HepG2 (cell line): ENCODE results near the gene AKAP14. TPM values are rescaled to one million over a fixed set of nuclear protein-coding genes. Genes with fewer than 3 reads are reported as not detected.

Experiments
- CHCHD3 ChIP-seq: sonication (generic); formaldehyde crosslinking; IDR thresholded peaks from 2 replicates; pipeline ENCODE4 v1.8.0; 2022; ENCODE audit warnings: mild to moderate bottlenecking, missing genetic modification reagents, moderate library complexity
- CHD2 ChIP-seq: IDR thresholded peaks from 2 replicates; pipeline ENCODE4 v1.6.1; 2011; ENCODE audit warnings: low read depth, low read length, improper control_type of control experiment
- E2F1 ChIP-seq: sonication (generic); formaldehyde crosslinking; IDR thresholded peaks from 2 replicates; pipeline ENCODE4 v1.5.0; 2020; ENCODE audit warnings: missing genetic modification reagents
- E2F5 ChIP-seq: sonication (generic); formaldehyde crosslinking; conservative IDR thresholded peaks from 2 replicates; pipeline ENCODE4 v1.4.0; 2020; ENCODE audit warnings: missing genetic modification reagents
- KLF16 ChIP-seq, 2 experiments: sonication (generic) in 1 of 2; formaldehyde crosslinking in 1 of 2; IDR thresholded peaks; 2 replicates each; pipeline versions ENCODE4 v1.6.1 to v1.8.0; 2016 to 2023; ENCODE audit warnings: missing genetic modification reagents in 2 of 2, missing compliant biosample characterization in 1 of 2
- MED1 ChIP-seq: sonication (generic); formaldehyde crosslinking; IDR thresholded peaks from 2 replicates; pipeline ENCODE4 v1.4.0; 2020; ENCODE audit warnings: missing genetic modification reagents
- MEF2D ChIP-seq: sonication (generic); formaldehyde crosslinking; IDR thresholded peaks from 2 replicates; pipeline ENCODE4 v1.5.1; 2020; ENCODE audit warnings: mild to moderate bottlenecking, missing genetic modification reagents
- NFYC ChIP-seq: IDR thresholded peaks from 2 replicates; pipeline ENCODE4 v1.6.1; 2016; ENCODE audit warnings: missing genetic modification reagents, missing compliant biosample characterization
- NR2F2 ChIP-seq: IDR thresholded peaks from 2 replicates; pipeline ENCODE4 v1.6.1; 2012; ENCODE audit warnings: low read depth, inconsistent platforms, borderline replicate concordance
- PHF21A ChIP-seq: sonication (generic); formaldehyde crosslinking; IDR thresholded peaks from 2 replicates; pipeline ENCODE4 v1.5.0; 2020; ENCODE audit warnings: mild to moderate bottlenecking, missing genetic modification reagents
- RARA ChIP-seq: IDR thresholded peaks from 2 replicates; pipeline ENCODE4 v1.6.1; 2016; ENCODE audit warnings: missing genetic modification reagents, missing compliant biosample characterization
- THYN1 ChIP-seq: sonication (generic); formaldehyde crosslinking; IDR thresholded peaks from 2 replicates; pipeline ENCODE4 v1.8.1; 2023; ENCODE audit warnings: low read depth, mild to moderate bottlenecking, moderate library complexity, missing genetic modification reagents, borderline replicate concordance
- ZFY ChIP-seq: sonication (generic); formaldehyde crosslinking; IDR thresholded peaks from 2 replicates; pipeline ENCODE4 v1.4.0; 2020; ENCODE audit warnings: missing genetic modification reagents
- ZNF234 ChIP-seq: sonication (generic); formaldehyde crosslinking; conservative IDR thresholded peaks from 2 replicates; pipeline ENCODE4 v1.5.1; 2020; ENCODE audit warnings: mild to moderate bottlenecking, missing genetic modification reagents
- ZNF253 ChIP-seq: sonication (generic); formaldehyde crosslinking; IDR thresholded peaks from 2 replicates; pipeline ENCODE4 v1.8.0; 2022; ENCODE audit warnings: mild to moderate bottlenecking, missing genetic modification reagents, borderline replicate concordance
- ZNF660 ChIP-seq: sonication (generic); formaldehyde crosslinking; IDR thresholded peaks from 2 replicates; pipeline ENCODE4 v1.5.1; 2020; ENCODE audit warnings: mild to moderate bottlenecking, low read depth, missing genetic modification reagents, borderline replicate concordance
- ZNF747 ChIP-seq: sonication (generic); formaldehyde crosslinking; IDR thresholded peaks from 2 replicates; pipeline ENCODE4 v1.8.1; 2023; ENCODE audit warnings: missing genetic modification reagents, mild to moderate bottlenecking, borderline replicate concordance
- polyA plus RNA-seq, 8 experiments: library from polyadenylated mRNA; depleted of rRNA in 3 of 8; stranded (reverse) in 7 of 8; unstranded in 1 of 8; fragments of >200 nt; fragmentation: Illumina TruSeq in 4 of 8; extraction: Trizol in 4 of 8; gene quantifications; 2 replicates each; pipeline versions ENCODE4 v1.2.1 to v1.2.3, GENCODE V29; 2011 to 2016; ENCODE audit warnings: low read depth in 4 of 8, missing spikeins in 1 of 8, mixed read lengths in 1 of 8; ENCODE audit not compliant: insufficient read depth in 1 of 8
- total RNA-seq, 5 experiments: library from RNA; depleted of rRNA; stranded (reverse); fragments of >200 nt; fragmentation: Illumina TruSeq; extraction: Trizol; gene quantifications; 2 replicates each; pipeline ENCODE4 v1.2.3, GENCODE V29; 2016; ENCODE audit warnings: low read depth in 1 of 5
- TF ChIP-seq, protein P1 (sequence below): sonication (generic); formaldehyde crosslinking; IDR thresholded peaks from 2 replicates; pipeline ENCODE4 v1.4.0; 2020; ENCODE audit warnings: missing genetic modification reagents
- TF ChIP-seq, protein P2 (sequence below): IDR thresholded peaks from 2 replicates; pipeline ENCODE4 v1.6.1; 2016; ENCODE audit warnings: missing compliant biosample characterization, missing genetic modification reagents, borderline replicate concordance

AKAP14 gene
- total and polyA plus RNA-seq, 2 of the 13 experiments (the other 11 are each of a cell fraction or from before 2014, with no cell fraction given) = 0.20 to 1.7 TPM

GRCh38 chrX:119852382-119853353 lies 43.0 kb upstream of the AKAP14 start, which contains the start of gene UPF3B (continued):
- TF ChIP-seq CHCHD3 (CRISPR knock-in tag) = no peak
- TF ChIP-seq CHD2 = peak; percentile 93
- TF ChIP-seq MED1 = 0 out of 2 replicates have a peak, but pooled peaks have one; percentile 26
- peak; percentile 29; the same call in 1 of the 2 replicates for TF ChIP-seq ZNF747 (CRISPR knock-in tag)
- TF ChIP-seq ZNF660 (CRISPR knock-in tag) = no peak
- TF ChIP-seq RARA (CRISPR knock-in tag) = 0 out of 2 replicates have a peak, but pooled peaks have one; percentile 8
- peak; percentile 80 for TF ChIP-seq ZFY (CRISPR knock-in tag)
- no peak for TF ChIP-seq THYN1 (CRISPR knock-in tag)
- TF ChIP-seq PHF21A (CRISPR knock-in tag) = 0 out of 2 replicates have a peak, but pooled peaks have one; percentile 53
- TF ChIP-seq NR2F2 = no peak
- TF ChIP-seq KLF16 (CRISPR knock-in tag; IDR thresholded peaks at IDR 0.05) = 0 out of 4 replicates have a peak, but pooled peaks of 1 of the 2 experiments have one; percentile 12
- TF ChIP-seq ZNF234 (CRISPR knock-in tag) = no peak
- TF ChIP-seq E2F5 = no peak
- peak; percentile 79 for TF ChIP-seq NFYC (CRISPR knock-in tag)
- no peak for TF ChIP-seq ZNF253
- TF ChIP-seq E2F1 (CRISPR knock-in tag) = peak; percentile 87
- TF ChIP-seq, protein P1, sequence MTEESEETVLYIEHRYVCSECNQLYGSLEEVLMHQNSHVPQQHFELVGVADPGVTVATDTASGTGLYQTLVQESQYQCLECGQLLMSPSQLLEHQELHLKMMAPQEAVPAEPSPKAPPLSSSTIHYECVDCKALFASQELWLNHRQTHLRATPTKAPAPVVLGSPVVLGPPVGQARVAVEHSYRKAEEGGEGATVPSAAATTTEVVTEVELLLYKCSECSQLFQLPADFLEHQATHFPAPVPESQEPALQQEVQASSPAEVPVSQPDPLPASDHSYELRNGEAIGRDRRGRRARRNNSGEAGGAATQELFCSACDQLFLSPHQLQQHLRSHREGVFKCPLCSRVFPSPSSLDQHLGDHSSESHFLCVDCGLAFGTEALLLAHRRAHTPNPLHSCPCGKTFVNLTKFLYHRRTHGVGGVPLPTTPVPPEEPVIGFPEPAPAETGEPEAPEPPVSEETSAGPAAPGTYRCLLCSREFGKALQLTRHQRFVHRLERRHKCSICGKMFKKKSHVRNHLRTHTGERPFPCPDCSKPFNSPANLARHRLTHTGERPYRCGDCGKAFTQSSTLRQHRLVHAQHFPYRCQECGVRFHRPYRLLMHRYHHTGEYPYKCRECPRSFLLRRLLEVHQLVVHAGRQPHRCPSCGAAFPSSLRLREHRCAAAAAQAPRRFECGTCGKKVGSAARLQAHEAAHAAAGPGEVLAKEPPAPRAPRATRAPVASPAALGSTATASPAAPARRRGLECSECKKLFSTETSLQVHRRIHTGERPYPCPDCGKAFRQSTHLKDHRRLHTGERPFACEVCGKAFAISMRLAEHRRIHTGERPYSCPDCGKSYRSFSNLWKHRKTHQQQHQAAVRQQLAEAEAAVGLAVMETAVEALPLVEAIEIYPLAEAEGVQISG (CRISPR knock-in tag) = peak; percentile 41; the same call in 1 of the 2 replicates
- TF ChIP-seq MEF2D = no peak
- TF ChIP-seq, protein P2, sequence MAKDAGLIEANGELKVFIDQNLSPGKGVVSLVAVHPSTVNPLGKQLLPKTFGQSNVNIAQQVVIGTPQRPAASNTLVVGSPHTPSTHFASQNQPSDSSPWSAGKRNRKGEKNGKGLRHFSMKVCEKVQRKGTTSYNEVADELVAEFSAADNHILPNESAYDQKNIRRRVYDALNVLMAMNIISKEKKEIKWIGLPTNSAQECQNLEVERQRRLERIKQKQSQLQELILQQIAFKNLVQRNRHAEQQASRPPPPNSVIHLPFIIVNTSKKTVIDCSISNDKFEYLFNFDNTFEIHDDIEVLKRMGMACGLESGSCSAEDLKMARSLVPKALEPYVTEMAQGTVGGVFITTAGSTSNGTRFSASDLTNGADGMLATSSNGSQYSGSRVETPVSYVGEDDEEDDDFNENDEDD (CRISPR knock-in tag) = peak; percentile 59; the same call in 1 of the 2 replicates
